SK-N-SH treated with all-trans-retinoic acid at 6 μM for 48 hours (cell line): ENCODE measurements around the gene NEK10.

ENCODE experiments used
- CSDC2 ChIP-seq: fragments of 250-450 bp; sonication (Bioruptor Pico); IDR thresholded peaks from 2 replicates; pipeline ENCODE4 v1.5.0; 2020; ENCODE audit warnings: mild to moderate bottlenecking, moderate library complexity
- ESRRG ChIP-seq: fragments of 250-450 bp; sonication (Bioruptor Pico); IDR thresholded peaks from 2 replicates; pipeline ENCODE4 v1.6.1; 2021; ENCODE audit warnings: mild to moderate bottlenecking
- RARB ChIP-seq: fragments of 250-450 bp; sonication (Bioruptor Pico); IDR thresholded peaks from 2 replicates; pipeline ENCODE4 v1.8.0; 2021; ENCODE audit warnings: mild to moderate bottlenecking, moderate library complexity
- ZFP30 ChIP-seq: fragments of 450-650 bp; formaldehyde crosslinking; IDR thresholded peaks from 2 replicates; pipeline ENCODE4 v1.5.0; 2022; ENCODE audit warnings: mild to moderate bottlenecking, moderate library complexity
- ZNF8 ChIP-seq: fragments of 450-650 bp; formaldehyde crosslinking; IDR thresholded peaks from 2 replicates; pipeline ENCODE4 v1.5.0; 2020; ENCODE audit warnings: mild to moderate bottlenecking, moderate library complexity
- TF ChIP-seq, protein P1 (sequence below): fragments of 250-450 bp; sonication (Bioruptor Pico); IDR thresholded peaks from 2 replicates; pipeline ENCODE4 v1.8.0; 2020; ENCODE audit warnings: mild to moderate bottlenecking, moderate library complexity, borderline replicate concordance

DNA sequence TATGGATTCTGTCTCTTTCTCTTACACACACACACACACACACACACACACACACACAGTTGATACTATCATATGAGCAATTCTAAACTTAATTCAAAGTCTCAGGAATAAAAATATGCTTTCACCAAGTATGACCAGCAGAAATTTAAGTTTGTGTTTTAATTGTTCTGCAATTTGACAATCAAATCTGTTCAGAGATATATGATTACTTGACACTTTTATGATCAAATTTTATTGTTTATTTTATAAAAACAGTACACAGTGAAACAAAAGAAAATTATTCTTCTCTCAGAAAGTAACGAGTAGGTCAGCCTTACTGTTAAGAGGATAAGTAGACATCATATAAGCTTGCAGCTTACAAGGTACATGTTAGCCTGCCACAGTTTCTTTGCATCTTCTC is 114.3 kb downstream of the NEK10 start:
- TF ChIP-seq ZFP30 (CRISPR knock-in tag) (no peak), ZNF8 (CRISPR knock-in tag) (no peak), ESRRG (CRISPR knock-in tag) (no peak), RARB (no peak), CSDC2 (CRISPR knock-in tag) (no peak)
- TF ChIP-seq, protein P1, sequence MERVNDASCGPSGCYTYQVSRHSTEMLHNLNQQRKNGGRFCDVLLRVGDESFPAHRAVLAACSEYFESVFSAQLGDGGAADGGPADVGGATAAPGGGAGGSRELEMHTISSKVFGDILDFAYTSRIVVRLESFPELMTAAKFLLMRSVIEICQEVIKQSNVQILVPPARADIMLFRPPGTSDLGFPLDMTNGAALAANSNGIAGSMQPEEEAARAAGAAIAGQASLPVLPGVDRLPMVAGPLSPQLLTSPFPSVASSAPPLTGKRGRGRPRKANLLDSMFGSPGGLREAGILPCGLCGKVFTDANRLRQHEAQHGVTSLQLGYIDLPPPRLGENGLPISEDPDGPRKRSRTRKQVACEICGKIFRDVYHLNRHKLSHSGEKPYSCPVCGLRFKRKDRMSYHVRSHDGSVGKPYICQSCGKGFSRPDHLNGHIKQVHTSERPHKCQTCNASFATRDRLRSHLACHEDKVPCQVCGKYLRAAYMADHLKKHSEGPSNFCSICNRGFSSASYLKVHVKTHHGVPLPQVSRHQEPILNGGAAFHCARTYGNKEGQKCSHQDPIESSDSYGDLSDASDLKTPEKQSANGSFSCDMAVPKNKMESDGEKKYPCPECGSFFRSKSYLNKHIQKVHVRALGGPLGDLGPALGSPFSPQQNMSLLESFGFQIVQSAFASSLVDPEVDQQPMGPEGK: no peak
